Central memory CD8-positive, alpha-beta T cell (primary cell): ENCODE measurements around the gene FSTL4.

Experiments used
- ATAC-seq: fragments of 150-1000 bp; cut with Tn5 transposase; replicated peaks from 2 replicates; pipeline ENCODE4 v1.10.0; 2022; ENCODE audit warnings: mild to moderate bottlenecking, moderate FRiP score, moderate number of reproducible peaks; ENCODE audit not compliant: poor library complexity, severe bottlenecking; ENCODE audit errors: extremely low read depth
- DNase-seq, 2 donors: peaks; one replicate each; pipeline ENCODE4 v3.0.0; 2021; ENCODE audit warnings: low spot score in 2 of 2
- H3K27ac Mint-ChIP-seq: one replicate; pipeline ENCODE4 v1.8.0; 2022; ENCODE audit warnings: low read depth, mild to moderate bottlenecking, moderate library complexity, mixed read lengths
- H3K27me3 Mint-ChIP-seq: one replicate; pipeline ENCODE4 v1.8.0; 2022; ENCODE audit warnings: mixed read lengths
- H3K36me3 Mint-ChIP-seq: one replicate; pipeline ENCODE4 v1.8.0; 2022; ENCODE audit warnings: mild to moderate bottlenecking, moderate library complexity, mixed read lengths; ENCODE audit not compliant: insufficient read depth
- H3K4me1 Mint-ChIP-seq: one replicate; pipeline ENCODE4 v1.8.0; 2022; ENCODE audit warnings: mixed read lengths
- H3K4me3 Mint-ChIP-seq: one replicate; pipeline ENCODE4 v1.8.0; 2022; ENCODE audit warnings: mild to moderate bottlenecking, moderate library complexity, mixed read lengths
- H3K9me3 Mint-ChIP-seq: one replicate; pipeline ENCODE4 v1.8.0; 2022; ENCODE audit warnings: mixed read lengths

Gene FSTL4

GRCh38 chr5:133415906-133416305, 196.4 kb downstream of the FSTL4 start:
- Mint-ChIP-seq H3K4me1 (no peaks in the 10 kb centered on the region), H3K36me3 (no peaks in the 10 kb centered on the region), H3K9me3 (no peaks in the 10 kb centered on the region), H3K4me3 (no peak overlapping the region), H3K27me3 (peaks cover 63% of the 10 kb centered on the region), H3K27ac (no peak overlapping the region)
- ATAC-seq: no peak
- no peak for DNase-seq

DNA sequence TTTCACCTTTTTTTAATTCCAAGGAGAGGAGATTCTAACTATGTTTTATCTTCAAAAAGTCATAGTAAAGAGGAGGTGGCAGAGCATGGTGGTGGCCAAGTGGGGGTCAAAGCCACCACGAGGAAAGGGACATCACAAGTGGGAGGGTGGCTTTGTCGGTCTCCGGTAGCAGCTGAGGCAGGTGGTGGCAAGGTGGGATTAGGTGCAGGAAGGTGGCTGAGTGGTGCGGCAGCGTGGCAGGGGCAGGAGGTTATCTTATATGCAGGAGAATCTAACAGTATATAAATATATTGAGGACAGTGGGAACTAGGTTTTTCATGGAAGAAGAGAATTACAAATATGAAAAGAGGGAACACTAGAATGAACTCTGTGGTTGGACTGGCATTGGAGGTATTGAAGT, 196.8 kb downstream of the FSTL4 start:
- no peaks in the 10 kb centered on the region for H3K4me1 Mint-ChIP-seq
- ATAC-seq: no peak

DNA sequence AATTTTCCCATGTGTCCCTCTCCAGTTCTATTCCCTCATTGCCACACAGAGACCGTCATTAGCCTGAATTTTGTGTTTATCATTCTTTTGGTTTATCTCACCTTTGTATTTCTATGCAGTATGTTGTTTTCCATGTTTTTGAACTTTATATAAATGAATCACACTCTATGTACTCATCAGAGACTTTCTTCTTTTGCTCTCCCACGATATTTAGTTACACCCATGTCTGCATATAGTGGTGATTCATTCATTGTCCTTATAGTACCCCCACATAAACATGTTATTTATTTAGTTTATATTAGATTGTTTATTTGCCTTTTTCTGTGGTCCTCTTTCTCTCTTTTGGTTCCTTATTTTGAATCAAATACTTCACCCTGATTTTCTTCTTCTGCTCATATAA, 199.7 kb downstream of the FSTL4 start:
- no peaks in the 10 kb centered on the region for H3K9me3 Mint-ChIP-seq
- no peaks in the 10 kb centered on the region for H3K4me1 Mint-ChIP-seq
- H3K36me3 Mint-ChIP-seq: no peaks in the 10 kb centered on the region
- H3K27ac Mint-ChIP-seq: no peak overlapping the region
- H3K27me3 Mint-ChIP-seq: peaks cover 76% of the 10 kb centered on the region
- H3K4me3 Mint-ChIP-seq: no peak overlapping the region
- DNase-seq: no peak
- ATAC-seq: no peak

More for the DNA sequence above, 196.8 kb downstream of the FSTL4 start:
- H3K36me3 Mint-ChIP-seq: no peaks in the 10 kb centered on the region
- H3K27me3 Mint-ChIP-seq: peaks cover 67% of the 10 kb centered on the region
- no peaks in the 10 kb centered on the region for H3K9me3 Mint-ChIP-seq
- H3K27ac Mint-ChIP-seq: no peak overlapping the region
- H3K4me3 Mint-ChIP-seq: no peak overlapping the region
- no peak for DNase-seq

DNA sequence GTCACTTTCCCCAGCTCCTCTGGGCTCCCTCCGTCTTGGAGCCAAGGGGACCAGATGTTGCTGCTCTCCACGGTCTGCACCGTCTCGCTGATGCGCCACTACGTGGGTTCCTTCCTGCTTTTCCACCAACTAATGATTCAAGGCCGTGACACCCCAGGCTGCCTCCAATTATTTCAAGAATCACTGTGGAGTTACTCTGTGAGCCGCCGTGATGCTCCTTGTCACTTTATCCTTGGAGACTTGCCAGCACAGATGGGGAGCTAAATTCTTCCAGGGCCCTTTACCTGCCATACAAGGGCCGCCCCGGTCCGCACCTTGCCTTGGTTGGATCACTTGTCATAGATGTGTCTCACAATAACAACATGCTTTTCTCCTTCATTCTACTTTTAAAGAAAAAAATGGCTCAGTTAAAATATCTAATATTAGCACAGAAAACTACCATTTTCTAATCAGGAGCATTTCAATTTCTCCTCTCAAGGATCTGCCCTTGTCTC, 202.0 kb downstream of the FSTL4 start:
- Mint-ChIP-seq H3K36me3 (no peaks in the 10 kb centered on the region), H3K27me3 (peaks cover 54% of the 10 kb centered on the region)

GRCh38 chr5:133409210-133409674, 203.1 kb downstream of the FSTL4 start:
- DNase-seq (no peak), ATAC-seq (no peak)
- Mint-ChIP-seq H3K9me3 (no peaks in the 10 kb centered on the region), H3K4me1 (no peaks in the 10 kb centered on the region), H3K4me3 (no peak overlapping the region), H3K27ac (no peak overlapping the region), H3K27me3 (peaks cover 47% of the 10 kb centered on the region), H3K36me3 (no peaks in the 10 kb centered on the region)

More for the DNA sequence above, 202.0 kb downstream of the FSTL4 start:
- Mint-ChIP-seq H3K4me3 (no peak overlapping the region), H3K4me1 (no peaks in the 10 kb centered on the region), H3K9me3 (no peaks in the 10 kb centered on the region), H3K27ac (no peak overlapping the region)
- DNase-seq: no peak
- no peak for ATAC-seq

- H3K36me3 Mint-ChIP-seq: no peaks in the 10 kb centered on the region
- no peaks in the 10 kb centered on the region for H3K4me1 Mint-ChIP-seq
- no peak for ATAC-seq
- no peaks in the 10 kb centered on the region for H3K9me3 Mint-ChIP-seq
- no peak overlapping the region for H3K4me3 Mint-ChIP-seq
- H3K27me3 Mint-ChIP-seq: peaks cover 38% of the 10 kb centered on the region
- DNase-seq: no peak
- no peak overlapping the region for H3K27ac Mint-ChIP-seq
Measured at GRCh38 chr5:133408322-133408721, 204.0 kb downstream of the FSTL4 start.

DNA sequence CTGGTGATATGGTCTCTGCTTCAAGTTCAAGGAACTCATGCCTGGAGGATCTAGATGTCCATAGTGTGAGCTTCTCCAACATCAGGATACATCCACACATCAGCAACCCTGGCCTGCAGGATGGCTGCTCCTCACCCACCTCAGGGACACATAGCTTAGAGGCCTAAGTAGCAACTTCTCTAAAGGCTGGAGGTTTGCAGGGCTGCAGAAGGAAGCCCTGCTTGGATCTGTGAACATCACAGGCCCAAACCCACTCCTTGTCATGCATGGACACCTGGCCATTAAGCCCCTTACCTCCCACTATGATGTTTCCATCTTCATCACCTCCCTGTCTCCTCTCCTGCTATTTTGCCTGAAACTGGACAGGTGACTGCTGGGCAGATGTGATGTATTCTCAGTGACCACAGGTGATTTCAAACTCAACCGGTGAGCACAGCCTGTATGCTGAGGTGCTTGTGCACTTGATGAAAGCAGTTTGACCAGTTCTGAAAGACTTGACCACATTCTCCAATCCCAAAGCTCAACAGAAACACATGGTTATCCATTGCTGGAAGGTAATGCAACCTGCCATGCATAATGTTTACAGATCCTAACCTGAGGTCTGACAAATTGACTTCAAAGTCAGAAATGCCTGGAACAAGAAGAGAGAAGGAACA, 205.2 kb downstream of the FSTL4 start:
- no peak overlapping the region for H3K27ac Mint-ChIP-seq
- no peak for DNase-seq
- peaks cover 26% of the 10 kb centered on the region for H3K27me3 Mint-ChIP-seq
- no peaks in the 10 kb centered on the region for H3K4me1 Mint-ChIP-seq
- H3K9me3 Mint-ChIP-seq: no peaks in the 10 kb centered on the region
- H3K4me3 Mint-ChIP-seq: no peak overlapping the region
- no peak for ATAC-seq
- H3K36me3 Mint-ChIP-seq: no peaks in the 10 kb centered on the region

GRCh38 chr5:133406208-133406976, 205.9 kb downstream of the FSTL4 start:
- Mint-ChIP-seq H3K4me3 (no peak overlapping the region), H3K36me3 (no peaks in the 10 kb centered on the region), H3K27ac (no peak overlapping the region), H3K9me3 (no peaks in the 10 kb centered on the region), H3K4me1 (no peaks in the 10 kb centered on the region), H3K27me3 (peaks cover 19% of the 10 kb centered on the region)
- ATAC-seq (no peak), DNase-seq (no peak)

DNA sequence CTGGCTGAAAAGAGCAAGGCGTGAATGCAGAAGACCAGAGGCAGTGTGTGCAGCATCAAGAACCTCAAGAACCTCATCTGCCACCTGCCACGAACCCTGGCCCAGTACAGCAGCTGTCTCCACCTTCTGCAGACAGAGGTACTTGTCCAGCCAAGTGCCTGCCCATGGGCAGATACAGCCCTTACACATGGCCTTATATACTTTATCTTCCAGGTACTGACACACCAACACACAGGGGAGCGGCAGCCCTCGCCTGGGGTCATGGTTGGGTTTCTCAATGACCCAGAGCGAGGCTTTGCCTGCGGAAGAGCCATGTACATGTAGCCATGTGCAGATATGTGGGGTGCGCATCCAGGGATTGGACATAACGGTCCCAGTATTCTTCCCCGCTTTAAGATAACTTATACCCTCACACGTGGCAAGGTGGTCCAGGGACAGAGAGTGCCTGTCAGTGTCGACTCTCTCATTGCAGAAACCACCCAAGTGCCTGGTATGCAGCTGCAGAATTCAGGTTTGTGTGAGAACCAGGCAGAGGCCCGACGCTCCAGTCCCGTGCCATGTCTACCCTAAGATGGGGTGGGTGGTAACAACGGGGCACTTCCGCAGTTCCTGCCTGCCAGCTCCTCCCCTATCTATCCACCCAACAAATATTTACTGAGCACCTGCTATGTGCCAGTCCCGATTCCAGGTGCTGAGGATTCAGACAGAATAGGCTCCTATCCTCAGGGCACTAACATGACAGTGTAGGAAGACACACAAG, 206.9 kb downstream of the FSTL4 start:
- Mint-ChIP-seq H3K27me3 (peaks cover 9% of the 10 kb centered on the region), H3K9me3 (no peaks in the 10 kb centered on the region), H3K4me1 (no peaks in the 10 kb centered on the region), H3K4me3 (no peak overlapping the region), H3K27ac (no peak overlapping the region), H3K36me3 (no peaks in the 10 kb centered on the region)
- peak in 1 of 2 donors; percentile 5 for DNase-seq
- no peak for ATAC-seq

DNA sequence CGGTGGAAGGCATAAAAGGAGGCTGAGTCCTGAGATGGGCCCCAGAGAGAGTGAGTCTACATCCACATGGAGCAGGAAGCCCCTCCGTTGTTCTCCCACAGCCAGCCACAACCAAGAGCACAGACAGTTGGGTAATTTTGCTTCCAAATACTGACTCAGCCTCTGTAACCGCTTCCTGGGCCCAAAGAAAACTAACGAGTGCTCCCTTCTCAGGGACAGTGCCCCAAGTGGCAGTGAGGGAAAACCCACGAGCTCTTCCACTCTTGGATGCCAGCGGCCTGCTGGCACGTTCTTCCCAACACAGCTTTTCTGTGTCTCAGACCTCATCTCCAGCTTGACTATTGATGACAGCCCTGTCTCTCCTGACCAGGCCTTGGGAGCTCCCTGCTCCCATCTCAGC, 207.6 kb downstream of the FSTL4 start:
- H3K27ac Mint-ChIP-seq: no peak overlapping the region
- H3K9me3 Mint-ChIP-seq: no peaks in the 10 kb centered on the region
- no peaks in the 10 kb centered on the region for H3K36me3 Mint-ChIP-seq
- H3K27me3 Mint-ChIP-seq: peaks cover 2% of the 10 kb centered on the region
- peak in 1 of 2 donors; percentile 7 for DNase-seq
- ATAC-seq: no peak
- H3K4me1 Mint-ChIP-seq: no peaks in the 10 kb centered on the region
- no peak overlapping the region for H3K4me3 Mint-ChIP-seq

- peaks cover 4% of the 10 kb centered on the region for H3K4me1 Mint-ChIP-seq
- H3K9me3 Mint-ChIP-seq: no peaks in the 10 kb centered on the region
- DNase-seq (no peak), ATAC-seq (no peak)
- H3K36me3 Mint-ChIP-seq: no peaks in the 10 kb centered on the region
- no peak overlapping the region for H3K4me3 Mint-ChIP-seq
- no peak overlapping the region for H3K27ac Mint-ChIP-seq
- no peaks in the 10 kb centered on the region for H3K27me3 Mint-ChIP-seq
Measured at GRCh38 chr5:133403741-133404364, 208.5 kb downstream of the FSTL4 start.

GRCh38 chr5:133402775-133403174, 209.6 kb downstream of the FSTL4 start:
- H3K9me3 Mint-ChIP-seq: no peaks in the 10 kb centered on the region
- DNase-seq (no peak), ATAC-seq (no peak)
- H3K4me3 Mint-ChIP-seq: no peak overlapping the region
- H3K27me3 Mint-ChIP-seq: no peaks in the 10 kb centered on the region
- H3K36me3 Mint-ChIP-seq: no peaks in the 10 kb centered on the region
- no peak overlapping the region for H3K27ac Mint-ChIP-seq
- peaks cover 4% of the 10 kb centered on the region for H3K4me1 Mint-ChIP-seq
